Sigmoid colon (tissue), 7 donors: ENCODE results near the gene PARP3. TPM values are rescaled to one million over a fixed set of nuclear protein-coding genes. Genes with fewer than 3 reads are reported as not detected.

Experiments used
- DNase-seq: peaks from one replicate; pipeline ENCODE4 v3.0.0-alpha.2; 2019
- H3K27ac ChIP-seq, 4 donors: fragments of 200-600 bp; sonication (generic); one replicate each; pipeline ENCODE4 v1.5.1; 2016 to 2019; ENCODE audit warnings: mild to moderate bottlenecking in 1 of 4
- H3K27me3 ChIP-seq, 3 donors: fragments of 200-600 bp; sonication (generic); one replicate each; pipeline ENCODE4 v1.5.1; 2019; ENCODE audit warnings: mild to moderate bottlenecking in 1 of 3
- H3K36me3 ChIP-seq, 4 donors: fragments of 200-600 bp; sonication (generic); one replicate each; pipeline ENCODE4 v1.5.1; 2016 to 2019
- H3K4me1 ChIP-seq, 4 donors: fragments of 200-600 bp; sonication (generic); one replicate each; pipeline ENCODE4 v1.5.1; 2017 to 2019
- H3K4me3 ChIP-seq, 4 donors: fragments of 200-600 bp; sonication (generic); one replicate each; pipeline ENCODE4 v1.5.1; 2017 to 2019; ENCODE audit warnings: mild to moderate bottlenecking in 2 of 4, moderate library complexity in 1 of 4
- H3K9me3 ChIP-seq, 4 donors: fragments of 200-600 bp in 3 of 4; sonication (generic) in 3 of 4; one replicate each; pipeline versions ENCODE4 v1.5.1 to v1.6.1; 2013 to 2019
- EP300 ChIP-seq, 4 donors: sonication (generic); formaldehyde crosslinking; IDR thresholded peaks; one replicate each; pipeline ENCODE4 v1.6.1; 2017; ENCODE audit warnings: antibody characterized with exemption in 4 of 4
- POLR2A ChIP-seq, 2 donors: fragments of 450-650 bp; IDR thresholded peaks; one replicate each; pipeline ENCODE4 v1.6.1; 2016; ENCODE audit warnings: antibody characterized with exemption in 2 of 2, mild to moderate bottlenecking in 2 of 2, moderate library complexity in 2 of 2
- POLR2AphosphoS5 ChIP-seq, 4 donors: sonication (generic); formaldehyde crosslinking; IDR thresholded peaks; one replicate each; pipeline ENCODE4 v1.6.1; 2017; ENCODE audit warnings: antibody characterized with exemption in 4 of 4
- WGBS, 2 donors: extraction: QIAGEN DNeasy Blood & Tissue Kit; methylation state at CpG; one replicate each; pipeline ENCODE4 v1.1.7; 2013; 5-methylcytosine and 5-hydroxymethylcytosine counted together
- intact Hi-C: fragments of 100-400 bp; cut with DNase I; formaldehyde crosslinking; loops from one replicate; pipeline ENCODE4 v1.15.1; 2023
- polyA plus RNA-seq, 3 donors: library from polyadenylated mRNA; stranded (reverse); fragments of 200-250 nt; gene quantifications; one replicate each; pipeline ENCODE4 v1.2.3, GENCODE V29; 2013
- total RNA-seq, 4 donors: library from RNA; depleted of rRNA; stranded (reverse); fragments of >200 nt; gene quantifications; one replicate each; pipeline ENCODE4 v1.1.0, GENCODE V29; 2016
- TF ChIP-seq, protein P1 (sequence below), 4 experiments: fragments of 450-650 bp in 3 of 4; fragments of 200-600 bp in 1 of 4; IDR thresholded peaks; one replicate each; pipeline ENCODE4 v1.5.1; 2016 to 2019; ENCODE audit warnings: antibody characterized with exemption in 4 of 4, mild to moderate bottlenecking in 3 of 4, moderate library complexity in 2 of 4
- donor health status: healthy with polysubstance abuse.
- donor health status: Bipolar disorder and iron deficiency.
- donor health status: healthy.

PARP3 gene
- total and polyA plus RNA-seq, 7 donors = 9.0 to 35.8 (median 26.3) TPM

DNA sequence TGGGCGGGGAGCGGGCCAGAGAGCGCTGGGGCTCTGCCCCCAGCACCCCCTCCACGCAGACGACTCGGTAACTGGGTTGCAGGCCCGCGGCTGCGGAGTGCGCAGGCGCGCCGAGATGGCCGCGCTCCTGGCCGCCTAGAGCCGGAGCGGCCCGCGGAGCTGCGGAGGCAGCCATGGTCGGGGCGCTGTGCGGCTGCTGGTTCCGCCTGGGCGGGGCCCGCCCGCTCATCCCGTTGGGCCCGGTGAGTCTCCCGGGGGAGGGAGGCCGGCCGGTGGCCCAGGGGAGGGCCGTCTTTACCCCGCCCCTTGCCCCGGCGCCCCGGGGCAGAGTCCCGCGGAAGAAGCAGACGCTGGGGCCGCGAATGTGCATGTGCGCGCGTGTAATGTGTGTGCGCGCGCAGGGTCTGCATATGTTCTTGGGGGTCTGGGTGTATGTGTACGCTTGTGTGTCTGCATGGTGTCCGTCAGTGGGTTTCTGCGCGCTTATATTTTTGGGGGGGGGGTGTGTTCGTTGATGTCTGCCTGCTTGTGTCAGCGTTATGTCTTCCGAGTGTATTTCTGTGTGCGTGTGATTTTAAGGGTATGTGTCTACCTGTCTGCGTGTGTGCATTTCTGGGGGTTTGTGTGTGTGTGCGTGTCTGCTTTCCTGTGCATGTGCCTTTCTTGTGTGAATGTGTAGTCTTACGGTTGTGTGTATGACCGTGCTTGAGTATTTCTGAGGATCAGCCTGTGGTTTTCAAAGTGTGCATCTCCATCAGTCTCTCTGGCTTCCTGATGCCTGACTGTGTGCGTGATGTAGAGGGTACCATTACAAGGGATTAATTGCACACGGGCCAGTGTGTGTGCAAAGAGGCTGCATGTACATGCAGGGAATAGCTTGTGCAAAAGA, 33.0 kb downstream of the PARP3 start, which contains the start of gene ABHD14A:
TSS of gene ABHD14A (plus strand) at position 102 of the 889 bp plus-strand sequence. CDS start at position 174, 72 bp downstream.
- TF ChIP-seq POLR2A (IDR thresholded peaks at IDR 0.05) = peak in 1 of 2 donors; percentile 41
- no peak for TF ChIP-seq EP300 (IDR thresholded peaks at IDR 0.05)
- TF ChIP-seq POLR2AphosphoS5 (IDR thresholded peaks at IDR 0.05) = peak; percentile 57 to 84 (median 72)
- TF ChIP-seq, protein P1, sequence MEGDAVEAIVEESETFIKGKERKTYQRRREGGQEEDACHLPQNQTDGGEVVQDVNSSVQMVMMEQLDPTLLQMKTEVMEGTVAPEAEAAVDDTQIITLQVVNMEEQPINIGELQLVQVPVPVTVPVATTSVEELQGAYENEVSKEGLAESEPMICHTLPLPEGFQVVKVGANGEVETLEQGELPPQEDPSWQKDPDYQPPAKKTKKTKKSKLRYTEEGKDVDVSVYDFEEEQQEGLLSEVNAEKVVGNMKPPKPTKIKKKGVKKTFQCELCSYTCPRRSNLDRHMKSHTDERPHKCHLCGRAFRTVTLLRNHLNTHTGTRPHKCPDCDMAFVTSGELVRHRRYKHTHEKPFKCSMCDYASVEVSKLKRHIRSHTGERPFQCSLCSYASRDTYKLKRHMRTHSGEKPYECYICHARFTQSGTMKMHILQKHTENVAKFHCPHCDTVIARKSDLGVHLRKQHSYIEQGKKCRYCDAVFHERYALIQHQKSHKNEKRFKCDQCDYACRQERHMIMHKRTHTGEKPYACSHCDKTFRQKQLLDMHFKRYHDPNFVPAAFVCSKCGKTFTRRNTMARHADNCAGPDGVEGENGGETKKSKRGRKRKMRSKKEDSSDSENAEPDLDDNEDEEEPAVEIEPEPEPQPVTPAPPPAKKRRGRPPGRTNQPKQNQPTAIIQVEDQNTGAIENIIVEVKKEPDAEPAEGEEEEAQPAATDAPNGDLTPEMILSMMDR (IDR thresholded peaks at IDR 0.05) = peak in 1 of 4 experiments; percentile 10
- H3K36me3 ChIP-seq = peaks cover 0 to 2% (median 0%) of the 10 kb centered on the region in 4 donors
- 0% methylated on average over 63 of the region's 63 CpGs for WGBS, 2 donors
- H3K4me3 ChIP-seq = peak within 1 kb of the TSS; percentile 64 to 76 (median 72)
- peaks cover 0 to 32% (median 25%) of the 10 kb centered on the region in 4 donors for H3K4me1 ChIP-seq
- H3K9me3 ChIP-seq = no peaks in the 10 kb centered on the region
- DNase-seq = peak; percentile 91
- intact Hi-C loops = loop anchor here (1.0 kb wide), 1 partner anchor 33 kb away; the partner anchor contains the start of gene PARP3
- H3K27me3 ChIP-seq = no peaks in the 10 kb centered on the region
- peak within 1 kb of the TSS; percentile 88 to 95 (median 94) for H3K27ac ChIP-seq

DNA sequence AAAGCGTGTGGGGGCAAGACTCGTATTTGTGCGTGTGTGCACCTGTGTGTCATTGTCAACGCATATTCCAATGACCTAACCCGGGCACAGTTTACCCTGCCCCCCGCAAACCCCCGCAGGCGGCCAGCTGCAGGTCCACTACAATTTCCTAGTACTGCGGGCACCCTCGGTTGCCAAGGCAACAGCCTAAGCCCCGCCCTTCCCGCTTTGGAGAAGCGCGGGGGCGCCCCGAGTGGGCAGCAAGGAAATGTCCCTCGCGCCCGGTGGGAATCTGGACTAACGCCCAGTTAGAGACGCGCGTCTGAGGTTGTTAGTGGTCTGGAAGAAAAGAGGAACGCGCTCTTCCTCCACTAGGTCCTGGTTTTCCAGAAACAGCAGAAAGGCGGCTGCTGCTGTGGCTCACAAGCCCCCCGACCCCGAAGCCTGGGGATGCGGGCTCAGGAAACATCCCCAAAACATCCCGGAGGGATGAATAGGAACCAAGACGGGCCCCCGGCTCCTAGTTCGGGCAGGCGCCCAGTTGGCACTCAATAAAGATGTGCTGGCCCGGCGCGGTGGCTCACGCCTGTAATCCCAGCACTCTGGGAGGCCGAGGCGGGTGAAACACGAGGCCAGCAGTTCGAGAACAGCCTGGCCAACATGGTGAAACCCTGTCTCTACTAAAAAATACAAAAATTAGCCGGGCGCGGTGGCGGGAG, 33.8 kb downstream of the PARP3 start:
- Histone ChIP-seq H3K27me3 (no peaks in the 10 kb centered on the region), H3K9me3 (no peaks in the 10 kb centered on the region), H3K36me3 (peaks cover 0 to 7% (median 0%) of the 10 kb centered on the region in 4 donors), H3K4me3 (peak overlapping the region; percentile 36 to 76 (median 72)), H3K27ac (peak overlapping the region; percentile 88 to 95 (median 94)), H3K4me1 (peaks cover 0 to 32% (median 25%) of the 10 kb centered on the region in 4 donors)
- peak; percentile 91 for DNase-seq
- 40 to 43% methylated on average over 46 of the region's 46 CpGs for WGBS, 2 donors
- TF ChIP-seq, protein P1 (IDR thresholded peaks at IDR 0.05) = no peak
- TF ChIP-seq EP300 (IDR thresholded peaks at IDR 0.05) = no peak
- no peak for TF ChIP-seq POLR2A (IDR thresholded peaks at IDR 0.05)
- no peak for TF ChIP-seq POLR2AphosphoS5 (IDR thresholded peaks at IDR 0.05)
- intact Hi-C loops = no loop called here

DNA sequence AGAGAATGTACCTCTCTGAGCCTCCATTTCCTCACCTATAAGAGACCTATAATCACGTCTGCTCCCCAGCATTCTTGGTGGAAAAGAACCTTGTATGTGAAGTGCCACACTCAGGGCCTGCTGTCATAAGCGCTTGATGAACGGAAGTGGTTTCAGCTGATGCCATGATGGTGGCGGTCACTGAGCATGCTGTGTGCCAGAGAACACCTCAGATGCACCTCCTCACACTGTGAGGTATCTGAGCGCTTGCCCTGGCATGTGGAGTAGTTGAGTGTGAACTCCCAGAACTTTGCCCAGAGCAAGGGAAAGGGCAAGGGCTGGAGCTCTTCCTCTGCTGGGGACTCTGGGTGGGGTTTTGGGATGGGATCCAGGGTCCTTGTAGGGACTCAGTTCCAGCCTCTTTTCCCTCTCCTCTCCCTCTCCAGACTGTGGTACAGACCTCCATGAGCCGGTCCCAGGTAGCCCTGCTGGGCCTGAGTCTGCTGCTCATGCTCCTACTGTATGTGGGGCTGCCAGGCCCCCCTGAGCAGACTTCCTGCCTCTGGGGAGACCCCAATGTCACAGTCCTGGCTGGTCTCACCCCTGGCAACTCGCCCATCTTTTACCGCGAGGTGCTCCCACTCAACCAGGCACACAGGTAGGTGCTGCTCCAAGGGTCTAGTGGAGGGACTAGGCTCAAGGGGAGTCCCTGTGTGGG, 35.4 kb downstream of the PARP3 start:
- WGBS, 2 donors = 91 to 94% methylated on average over 9 of the region's 9 CpGs
- Histone ChIP-seq H3K27me3 (no peaks in the 10 kb centered on the region), H3K4me1 (peaks cover 0 to 39% (median 34%) of the 10 kb centered on the region in 4 donors), H3K27ac (no peak overlapping the region), H3K4me3 (no peak overlapping the region), H3K36me3 (peaks cover 0 to 7% (median 0%) of the 10 kb centered on the region in 4 donors), H3K9me3 (no peaks in the 10 kb centered on the region)
- no peak for DNase-seq
- intact Hi-C loops = no loop called here
- TF ChIP-seq EP300 (IDR thresholded peaks at IDR 0.05) (no peak), POLR2A (IDR thresholded peaks at IDR 0.05) (no peak), POLR2AphosphoS5 (IDR thresholded peaks at IDR 0.05) (no peak)
- TF ChIP-seq, protein P1 (IDR thresholded peaks at IDR 0.05) = no peak

DNA sequence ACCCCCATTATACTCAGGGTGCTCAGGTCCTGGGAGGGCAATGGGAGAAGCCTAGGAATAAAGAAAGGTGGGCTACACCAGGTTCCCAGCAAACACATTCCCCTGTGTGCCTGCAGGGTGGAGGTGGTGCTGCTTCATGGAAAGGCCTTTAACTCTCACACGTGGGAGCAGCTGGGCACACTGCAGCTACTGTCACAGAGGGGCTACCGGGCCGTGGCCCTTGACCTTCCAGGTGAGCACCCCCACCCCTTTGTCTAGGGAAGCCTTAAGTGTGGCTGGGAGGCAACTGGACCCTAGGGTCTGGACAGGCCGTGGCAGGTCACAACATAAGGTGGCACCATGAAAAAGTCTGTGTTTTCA, 36.0 kb downstream of the PARP3 start:
- no peak for TF ChIP-seq POLR2A (IDR thresholded peaks at IDR 0.05)
- TF ChIP-seq, protein P1 (IDR thresholded peaks at IDR 0.05) = no peak
- TF ChIP-seq EP300 (IDR thresholded peaks at IDR 0.05) = no peak
- no peak for TF ChIP-seq POLR2AphosphoS5 (IDR thresholded peaks at IDR 0.05)
- H3K27me3 ChIP-seq = no peaks in the 10 kb centered on the region
- H3K27ac ChIP-seq = no peak overlapping the region
- no peak overlapping the region for H3K4me3 ChIP-seq
- no peak for DNase-seq
- intact Hi-C loops = no loop called here
- WGBS, 2 donors = 84 to 90% methylated on average over 4 of the region's 4 CpGs
- H3K9me3 ChIP-seq = no peaks in the 10 kb centered on the region
- peaks cover 0 to 40% (median 32%) of the 10 kb centered on the region in 4 donors for H3K4me1 ChIP-seq
- H3K36me3 ChIP-seq = peaks cover 0 to 7% (median 0%) of the 10 kb centered on the region in 4 donors
